Activated CD4-positive, alpha-beta memory T cell treated with anti-CD3 and anti-CD28 coated beads, Interleukin-2, amount 10 ng/mL, durations not matched to agents 7 days and 5 days (primary cell): Measurements from ENCODE around the gene P2RY8. TPM values are rescaled to one million over a fixed set of nuclear protein-coding genes. Genes with fewer than 3 reads are reported as not detected.

ENCODE experiments used
- CTCF ChIA-PET: fragments of 350-600 bp; sonication (Branson Sonifier 250); formaldehyde crosslinking; loops from one replicate; lab custom pipeline; 2021; ENCODE audit warnings: antibody characterized with exemption, inconsistent platforms; lab: Charles Lee
- POLR2A ChIA-PET: fragments of 350-600 bp; sonication (Branson Sonifier 250); formaldehyde crosslinking; loops from one replicate; lab custom pipeline; 2021; ENCODE audit warnings: antibody characterized with exemption; lab: Charles Lee
- DNase-seq: peaks from one replicate; pipeline ENCODE4 v3.0.0-alpha.2; 2020
- H3K27ac Mint-ChIP-seq: one replicate; pipeline ENCODE4 v1.8.0; 2021; ENCODE audit warnings: mild to moderate bottlenecking, mixed read lengths
- H3K27me3 Mint-ChIP-seq: one replicate; pipeline ENCODE4 v1.8.0; 2021; ENCODE audit warnings: mixed read lengths
- H3K36me3 Mint-ChIP-seq: one replicate; pipeline ENCODE4 v1.8.0; 2021; ENCODE audit warnings: low read depth, mixed read lengths
- H3K4me1 Mint-ChIP-seq: one replicate; pipeline ENCODE4 v1.8.0; 2021; ENCODE audit warnings: mixed read lengths
- H3K4me3 Mint-ChIP-seq: one replicate; pipeline ENCODE4 v1.8.0; 2021; ENCODE audit warnings: mild to moderate bottlenecking, mixed read lengths
- H3K9me3 Mint-ChIP-seq: one replicate; pipeline ENCODE4 v1.8.0; 2021; ENCODE audit warnings: mixed read lengths
- total RNA-seq, 2 experiments: library from RNA; stranded (reverse); gene quantifications; one replicate each; pipeline ENCODE4 v1.2.3, GENCODE V29; 2021

Gene P2RY8
- total RNA-seq, 2 experiments from 2014 or later, result 177 to 180 TPM

DNA sequence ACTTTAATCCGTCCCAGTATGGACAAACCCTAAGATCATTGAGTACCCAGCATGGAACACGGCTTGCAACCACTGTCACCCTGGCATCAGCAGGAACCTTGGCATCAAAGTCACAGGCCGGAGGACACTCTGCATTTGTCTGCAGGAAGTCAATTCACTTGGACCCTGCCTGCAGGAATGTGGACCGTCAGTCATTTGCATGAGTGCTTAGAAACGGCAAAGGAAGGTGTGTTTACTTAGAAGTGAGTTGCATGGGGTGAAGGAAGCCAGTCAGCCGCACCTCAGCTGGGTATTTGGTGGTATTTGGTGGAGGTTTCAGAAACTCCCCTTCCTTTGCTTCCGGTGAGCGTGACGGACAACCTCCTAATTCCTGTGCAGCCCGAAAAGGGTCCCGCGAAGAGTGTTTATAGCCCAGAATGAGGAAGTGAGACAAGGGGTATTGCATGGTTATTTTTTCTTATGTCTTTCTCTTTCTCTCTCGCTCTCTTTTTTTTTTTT is 15.5 kb downstream of the P2RY8 start:
- DNase-seq, result peak; percentile 85
- ChIA-PET POLR2A (no interaction called here), CTCF (no interaction called here)
- H3K9me3 Mint-ChIP-seq, result peaks cover 14% of the 10 kb centered on the region
- H3K4me1 Mint-ChIP-seq, result peaks cover 59% of the 10 kb centered on the region
- peak overlapping the region; percentile 73 for H3K4me3 Mint-ChIP-seq
- H3K27ac Mint-ChIP-seq, result peak overlapping the region; percentile 95
- H3K27me3 Mint-ChIP-seq, result no peaks in the 10 kb centered on the region
- peaks cover 56% of the 10 kb centered on the region for H3K36me3 Mint-ChIP-seq

DNA sequence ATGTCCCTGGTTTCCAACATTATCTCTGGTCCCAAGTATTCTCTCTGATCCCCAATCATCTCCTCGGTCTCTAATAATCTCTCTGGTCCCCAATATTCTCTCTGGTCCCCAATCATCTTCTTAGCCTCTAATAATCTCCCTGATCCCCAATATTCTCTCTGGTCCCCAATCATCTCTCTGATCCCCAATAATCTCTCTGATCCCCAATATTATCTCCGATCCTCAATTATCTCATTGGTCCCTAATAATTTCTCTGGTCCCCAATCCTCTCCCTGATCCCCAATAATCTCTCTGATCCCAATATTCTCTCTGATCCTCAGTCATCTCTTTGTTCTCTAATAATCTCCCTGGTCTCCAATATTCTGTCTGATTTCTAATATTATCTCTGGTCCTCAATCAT is 16.6 kb downstream of the P2RY8 start:
- no peak for DNase-seq
- peaks cover 66% of the 10 kb centered on the region for H3K36me3 Mint-ChIP-seq
- ChIA-PET CTCF (no interaction called here), POLR2A (no interaction called here)
- H3K27ac Mint-ChIP-seq, result peak overlapping the region; percentile 95
- peaks cover 67% of the 10 kb centered on the region for H3K4me1 Mint-ChIP-seq
- H3K27me3 Mint-ChIP-seq, result no peaks in the 10 kb centered on the region
- H3K9me3 Mint-ChIP-seq, result peaks cover 14% of the 10 kb centered on the region
- no peak overlapping the region for H3K4me3 Mint-ChIP-seq

DNA sequence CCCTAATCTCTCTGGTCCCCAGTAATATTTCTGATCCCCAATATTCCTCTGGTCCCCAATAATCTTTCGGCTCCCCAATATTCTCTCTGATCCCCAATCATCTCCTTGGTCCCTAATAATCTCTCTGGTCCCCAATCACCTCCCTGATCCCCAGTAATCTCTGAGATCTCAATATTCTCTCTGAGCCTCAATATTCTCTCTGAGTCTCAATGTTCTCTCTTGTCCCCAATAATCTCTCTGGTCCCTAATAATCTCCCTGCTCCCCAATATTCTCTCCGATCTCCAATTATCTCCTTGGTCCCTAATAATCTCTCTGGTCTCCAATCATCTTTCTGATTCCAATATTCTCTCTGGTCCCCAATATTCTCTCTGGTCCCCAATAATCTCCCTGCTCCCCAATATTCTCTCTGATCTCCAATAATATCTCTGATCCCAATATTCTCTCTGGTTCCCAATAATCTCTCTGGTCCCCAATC is 17.9 kb downstream of the P2RY8 start:
- no peak for DNase-seq
- H3K9me3 Mint-ChIP-seq, result peaks cover 14% of the 10 kb centered on the region
- H3K27me3 Mint-ChIP-seq, result no peaks in the 10 kb centered on the region
- no peak overlapping the region for H3K4me3 Mint-ChIP-seq
- ChIA-PET POLR2A (no interaction called here), CTCF (no interaction called here)
- no peak overlapping the region for H3K27ac Mint-ChIP-seq
- H3K36me3 Mint-ChIP-seq, result peaks cover 69% of the 10 kb centered on the region
- H3K4me1 Mint-ChIP-seq, result peaks cover 67% of the 10 kb centered on the region

DNA sequence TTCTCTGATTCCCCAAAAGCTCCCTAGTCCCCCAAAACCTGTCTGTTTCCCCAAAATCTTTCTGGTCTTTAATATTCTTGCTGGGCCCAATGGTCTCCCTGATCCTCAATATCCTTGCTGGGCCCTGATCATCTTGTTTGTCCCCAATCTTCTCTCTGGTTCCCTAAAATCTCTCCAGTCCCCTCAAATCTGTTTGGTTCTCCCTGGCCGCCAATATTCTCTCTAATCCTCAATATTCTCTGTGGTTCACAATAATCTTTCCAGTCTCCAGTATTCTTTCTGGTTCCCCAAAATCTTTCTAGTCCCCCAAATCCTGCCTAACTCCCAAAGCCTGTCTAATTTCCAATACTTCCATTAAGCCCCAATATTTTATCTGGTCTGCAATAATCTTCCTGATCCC is 18.5 kb downstream of the P2RY8 start:
- H3K9me3 Mint-ChIP-seq, result peaks cover 14% of the 10 kb centered on the region
- no peaks in the 10 kb centered on the region for H3K27me3 Mint-ChIP-seq
- H3K4me3 Mint-ChIP-seq, result no peak overlapping the region
- POLR2A ChIA-PET, result no interaction called here
- no peak overlapping the region for H3K27ac Mint-ChIP-seq
- CTCF ChIA-PET, result no interaction called here
- H3K36me3 Mint-ChIP-seq, result peaks cover 74% of the 10 kb centered on the region
- no peak for DNase-seq
- H3K4me1 Mint-ChIP-seq, result peaks cover 68% of the 10 kb centered on the region

DNA sequence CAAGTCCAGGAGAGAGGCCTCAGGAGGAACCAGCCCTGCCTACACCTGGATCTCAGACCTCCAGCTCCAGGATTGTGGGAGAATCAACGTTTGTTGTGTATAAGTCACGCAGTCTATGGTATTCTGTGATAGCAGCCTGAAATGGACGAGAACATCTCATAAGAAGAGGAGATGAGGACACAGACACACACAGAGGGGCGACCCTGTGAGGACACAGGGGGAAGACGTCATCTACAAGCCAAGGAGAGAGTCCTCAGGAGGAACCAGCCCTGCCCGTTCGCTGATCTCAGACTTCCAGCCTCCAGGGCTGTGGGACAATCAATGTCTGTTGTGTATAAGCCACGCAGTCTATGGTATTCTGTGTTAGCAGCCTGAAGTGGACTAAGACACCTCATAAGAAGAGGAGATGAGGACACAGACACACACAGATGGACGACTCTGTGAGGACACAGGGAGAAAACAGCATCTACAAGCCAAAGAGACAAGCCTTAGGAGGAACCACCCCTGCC is 20.3 kb downstream of the P2RY8 start:
- H3K4me3 Mint-ChIP-seq, result no peak overlapping the region
- H3K9me3 Mint-ChIP-seq, result peaks cover 14% of the 10 kb centered on the region
- DNase-seq, result no peak
- ChIA-PET CTCF (no interaction called here), POLR2A (no interaction called here)
- H3K27ac Mint-ChIP-seq, result peak overlapping the region; percentile 44
- H3K27me3 Mint-ChIP-seq, result no peaks in the 10 kb centered on the region
- H3K4me1 Mint-ChIP-seq, result peaks cover 61% of the 10 kb centered on the region
- H3K36me3 Mint-ChIP-seq, result peaks cover 82% of the 10 kb centered on the region

DNA sequence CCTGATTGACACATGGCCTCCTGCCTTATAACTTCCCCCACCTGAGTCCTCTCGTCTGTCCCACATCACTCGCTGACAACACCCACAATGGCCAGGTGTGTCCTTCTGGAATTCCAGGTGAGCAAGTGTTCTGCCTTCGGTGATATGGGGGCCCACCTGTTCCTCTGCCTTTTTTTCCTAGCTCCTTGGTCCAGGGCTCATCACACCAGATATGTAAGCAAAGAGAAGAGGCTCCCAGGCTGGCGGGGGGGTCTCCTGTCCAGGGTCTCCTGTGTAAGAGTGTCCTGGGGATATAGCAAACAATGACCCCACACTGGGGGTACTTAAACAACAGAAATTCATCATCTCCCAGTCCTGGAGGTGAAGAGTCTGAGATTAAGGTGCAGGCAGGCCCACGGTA is 25.2 kb downstream of the P2RY8 start:
- no peak for DNase-seq
- Mint-ChIP-seq H3K27me3 (no peaks in the 10 kb centered on the region), H3K4me3 (no peak overlapping the region), H3K9me3 (no peaks in the 10 kb centered on the region), H3K36me3 (peaks cover 45% of the 10 kb centered on the region), H3K4me1 (peaks cover 22% of the 10 kb centered on the region), H3K27ac (no peak overlapping the region)
- CTCF ChIA-PET, result no interaction called here
- POLR2A ChIA-PET, result no interaction called here

DNA sequence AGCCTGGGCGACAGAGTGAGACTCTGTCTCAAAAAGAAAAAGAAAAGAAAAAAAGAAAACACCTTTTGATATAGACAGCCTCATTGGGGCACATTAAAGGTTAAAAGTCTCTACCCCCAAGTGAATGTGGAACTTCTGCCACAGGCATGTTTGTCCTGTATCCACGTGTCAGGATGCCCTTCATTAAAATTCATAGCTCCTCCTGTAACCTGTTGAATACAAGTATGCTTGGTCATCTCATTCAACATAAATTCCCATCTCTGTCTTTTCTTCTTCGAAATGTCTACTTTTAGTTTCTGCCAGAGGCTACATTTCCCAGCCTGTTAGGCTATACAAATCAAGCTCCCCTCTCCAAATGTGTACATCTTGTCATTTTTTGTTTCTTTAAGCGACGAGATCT is 25.8 kb downstream of the P2RY8 start:
- Mint-ChIP-seq H3K36me3 (peaks cover 42% of the 10 kb centered on the region), H3K27ac (peak overlapping the region; percentile 52), H3K27me3 (no peaks in the 10 kb centered on the region), H3K4me1 (peaks cover 19% of the 10 kb centered on the region), H3K9me3 (no peaks in the 10 kb centered on the region), H3K4me3 (no peak overlapping the region)
- CTCF ChIA-PET, result no interaction called here
- POLR2A ChIA-PET, result no interaction called here
- no peak for DNase-seq

DNA sequence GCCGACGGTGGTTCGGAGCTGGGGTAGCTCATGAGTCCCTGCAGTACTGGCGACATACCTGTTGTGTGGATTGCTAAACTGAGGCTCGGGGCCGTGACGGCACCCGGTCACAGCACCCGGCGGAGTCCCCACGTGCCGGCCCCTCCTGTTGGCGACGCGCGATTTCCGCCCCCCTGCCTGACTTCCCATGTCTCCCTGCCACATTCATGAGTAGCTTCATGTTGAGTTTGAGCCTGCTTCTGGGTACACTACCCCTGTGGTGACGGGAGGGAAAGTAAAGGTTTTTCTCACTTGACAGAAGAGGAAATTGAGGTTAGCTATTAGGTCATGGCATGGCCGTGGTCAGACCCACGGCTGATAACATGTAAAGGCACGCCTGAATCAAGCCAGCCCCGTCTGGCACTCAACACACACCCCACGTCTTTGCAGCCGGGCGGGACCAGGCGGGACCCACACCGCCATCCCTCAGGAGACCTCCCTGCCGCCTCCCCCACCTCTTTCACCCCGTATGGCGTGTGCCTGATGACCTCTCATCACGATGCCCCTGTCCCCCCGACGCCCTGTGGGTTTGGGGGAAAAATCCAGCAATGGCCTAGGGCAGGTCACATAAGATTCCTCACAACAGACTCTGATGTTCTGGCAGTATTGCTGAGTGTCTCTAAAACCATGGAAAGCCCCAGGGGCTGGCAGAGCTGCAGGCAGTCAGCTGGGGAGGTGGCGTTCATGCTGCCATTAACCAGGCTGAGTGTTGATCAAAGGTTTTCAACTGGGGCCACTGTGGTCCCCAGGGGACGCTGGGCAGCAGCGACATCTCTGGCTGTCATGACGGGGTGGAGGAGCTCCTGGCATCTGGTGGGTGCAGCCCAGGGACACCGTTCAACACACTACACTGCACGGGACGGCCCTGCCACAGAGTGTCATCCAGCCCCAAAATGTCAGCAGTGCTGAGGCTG is 29.2 kb downstream of the P2RY8 start:
- ChIA-PET CTCF (no interaction called here), POLR2A (no interaction called here)
- H3K36me3 Mint-ChIP-seq, result peaks cover 41% of the 10 kb centered on the region
- H3K27me3 Mint-ChIP-seq, result no peaks in the 10 kb centered on the region
- peaks cover 31% of the 10 kb centered on the region for H3K4me1 Mint-ChIP-seq
- no peaks in the 10 kb centered on the region for H3K9me3 Mint-ChIP-seq
- peak overlapping the region; percentile 47 for H3K27ac Mint-ChIP-seq
- H3K4me3 Mint-ChIP-seq, result no peak overlapping the region
- DNase-seq, result peak; percentile 60

DNA sequence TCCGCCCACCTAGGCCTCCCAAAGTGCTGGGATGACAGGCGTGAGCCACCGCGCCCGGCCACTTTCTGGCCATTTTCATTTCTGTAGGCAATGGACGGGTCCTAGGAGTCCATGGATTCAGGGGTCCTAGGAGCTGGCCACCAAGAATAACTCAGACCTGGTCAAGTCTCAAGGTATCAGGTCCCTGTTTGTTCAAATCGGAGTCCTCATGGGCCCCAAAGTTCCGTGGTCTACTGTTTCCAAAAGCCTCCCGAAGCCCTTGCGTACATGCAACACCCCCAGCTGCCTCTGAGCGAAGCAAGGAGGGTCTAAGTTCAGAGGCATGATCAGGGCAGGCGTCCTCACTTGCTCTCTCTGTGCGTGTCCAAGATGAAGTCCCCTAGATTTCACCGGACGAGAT is 30.1 kb downstream of the P2RY8 start:
- Mint-ChIP-seq H3K27ac (no peak overlapping the region), H3K4me1 (peaks cover 40% of the 10 kb centered on the region), H3K4me3 (no peak overlapping the region), H3K9me3 (no peaks in the 10 kb centered on the region), H3K36me3 (peaks cover 42% of the 10 kb centered on the region), H3K27me3 (no peaks in the 10 kb centered on the region)
- CTCF ChIA-PET, result no interaction called here
- DNase-seq, result no peak
- POLR2A ChIA-PET, result no interaction called here

DNA sequence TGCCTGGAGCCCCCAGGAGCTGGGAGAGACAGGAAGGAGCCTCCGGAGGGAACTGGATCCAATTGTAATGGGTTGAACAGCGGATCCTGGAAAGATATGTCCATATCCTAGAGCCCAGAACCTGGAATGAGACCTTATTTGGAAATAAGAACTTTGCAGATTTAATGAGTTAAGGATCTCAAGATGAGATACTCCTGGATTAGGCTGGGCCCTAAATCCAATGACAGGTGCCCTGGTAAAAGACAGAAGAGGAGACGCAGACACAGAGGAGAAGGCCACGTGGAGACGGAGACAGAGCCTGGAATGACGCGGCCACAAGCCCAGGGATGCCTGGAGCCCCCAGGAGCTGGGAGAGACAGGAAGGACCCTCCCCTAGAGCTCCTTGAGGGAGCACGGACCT is 34.1 kb downstream of the P2RY8 start:
- peak overlapping the region; percentile 48 for H3K27ac Mint-ChIP-seq
- POLR2A ChIA-PET, result no interaction called here
- DNase-seq, result no peak
- H3K9me3 Mint-ChIP-seq, result no peaks in the 10 kb centered on the region
- H3K36me3 Mint-ChIP-seq, result peaks cover 43% of the 10 kb centered on the region
- no peaks in the 10 kb centered on the region for H3K27me3 Mint-ChIP-seq
- peaks cover 42% of the 10 kb centered on the region for H3K4me1 Mint-ChIP-seq
- no peak overlapping the region for H3K4me3 Mint-ChIP-seq
- CTCF ChIA-PET, result no interaction called here

DNA sequence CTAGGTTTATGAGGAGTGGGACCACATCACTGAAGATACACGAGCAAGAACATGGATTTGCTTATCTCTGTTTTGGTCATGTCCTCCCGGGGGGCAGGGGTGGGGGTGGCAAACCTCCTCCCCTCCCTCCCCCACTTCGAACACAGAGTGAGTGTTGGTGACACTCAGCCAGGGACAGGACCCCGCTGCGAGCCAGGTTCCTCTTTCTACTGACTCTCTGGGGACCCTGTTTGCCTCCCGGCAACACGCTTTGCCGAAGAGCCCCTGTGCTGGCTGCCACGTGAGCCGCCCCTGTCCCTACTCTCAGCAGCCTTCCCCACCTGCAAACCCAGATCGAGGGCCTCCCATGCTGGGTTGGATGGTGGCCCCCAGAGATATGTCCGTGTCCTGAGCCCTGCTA is 34.7 kb downstream of the P2RY8 start:
- H3K9me3 Mint-ChIP-seq, result no peaks in the 10 kb centered on the region
- CTCF ChIA-PET, result no interaction called here
- H3K27me3 Mint-ChIP-seq, result no peaks in the 10 kb centered on the region
- H3K4me1 Mint-ChIP-seq, result peaks cover 45% of the 10 kb centered on the region
- no peak for DNase-seq
- H3K4me3 Mint-ChIP-seq, result no peak overlapping the region
- POLR2A ChIA-PET, result no interaction called here
- peak overlapping the region; percentile 48 for H3K27ac Mint-ChIP-seq
- H3K36me3 Mint-ChIP-seq, result peaks cover 47% of the 10 kb centered on the region

DNA sequence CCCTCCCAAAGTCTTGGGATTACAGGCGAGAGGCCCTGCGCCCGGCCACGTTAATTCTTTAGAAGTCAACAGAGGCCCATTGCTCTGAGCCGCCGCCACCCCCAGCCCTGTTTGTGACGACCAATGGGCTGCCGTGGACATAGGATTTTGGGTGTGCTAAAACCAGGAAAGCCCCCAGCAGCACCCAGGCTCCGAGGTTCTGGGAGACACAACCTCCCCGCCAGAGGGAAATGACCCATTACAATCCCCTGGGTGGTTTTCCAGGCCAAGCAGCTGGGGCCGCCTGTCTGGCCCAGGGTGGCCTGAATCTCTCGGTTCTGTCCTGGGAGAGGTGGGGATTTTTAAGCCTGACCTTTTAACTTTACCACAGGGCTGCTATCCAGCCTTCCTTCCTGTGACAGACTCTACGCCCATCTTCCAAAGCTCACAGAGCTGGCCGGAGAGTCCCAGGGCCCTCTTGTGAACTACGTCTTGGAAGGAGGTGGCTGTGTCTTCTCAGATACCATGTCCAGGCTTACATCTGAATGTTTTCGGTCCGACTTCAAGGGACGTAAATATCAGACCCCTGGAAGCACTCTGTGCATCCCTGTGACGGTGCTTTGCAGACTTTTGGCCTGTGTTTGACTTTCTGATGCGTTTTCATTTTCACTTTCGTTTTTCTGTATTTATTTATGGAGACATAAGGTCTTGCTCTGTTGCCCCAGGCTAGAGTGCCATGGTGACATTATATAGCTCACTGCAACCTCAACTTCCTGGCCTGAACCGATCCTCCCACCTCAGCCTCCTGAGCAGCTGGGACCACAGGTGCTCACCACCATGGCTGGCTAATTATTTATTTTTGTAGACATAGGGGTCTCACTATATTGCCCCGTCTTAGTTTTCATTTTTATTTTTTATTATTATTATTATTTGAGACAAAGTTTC is 36.0 kb downstream of the P2RY8 start:
- DNase-seq, result peak; percentile 54
- H3K27ac Mint-ChIP-seq, result peak overlapping the region; percentile 64
- ChIA-PET POLR2A (no interaction called here), CTCF (no interaction called here)
- peak overlapping the region; percentile 30 for H3K4me3 Mint-ChIP-seq
- H3K4me1 Mint-ChIP-seq, result peaks cover 42% of the 10 kb centered on the region
- H3K27me3 Mint-ChIP-seq, result no peaks in the 10 kb centered on the region
- H3K36me3 Mint-ChIP-seq, result peaks cover 47% of the 10 kb centered on the region
- H3K9me3 Mint-ChIP-seq, result no peaks in the 10 kb centered on the region

DNA sequence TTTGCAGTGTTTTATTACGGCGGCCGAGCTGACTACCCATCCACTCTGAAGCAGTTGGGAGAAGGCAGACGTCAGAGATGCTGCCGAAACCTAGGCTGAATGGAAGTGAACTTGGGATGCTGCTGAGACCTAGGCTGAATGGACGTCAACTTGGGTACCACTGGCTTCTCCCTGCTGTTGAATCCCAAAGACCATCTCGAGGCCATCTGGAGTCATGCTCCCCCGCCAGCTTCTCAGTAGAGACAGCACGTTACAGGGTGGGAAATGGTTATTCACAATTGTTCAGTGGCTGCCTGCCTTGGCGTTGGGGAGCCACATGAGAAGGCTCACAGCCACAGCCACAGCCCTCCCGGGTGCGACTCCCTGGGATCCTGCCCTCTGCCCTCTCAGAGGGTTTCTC is 40.9 kb downstream of the P2RY8 start:
- Mint-ChIP-seq H3K4me1 (peaks cover 48% of the 10 kb centered on the region), H3K27me3 (no peaks in the 10 kb centered on the region), H3K4me3 (no peak overlapping the region), H3K27ac (peak overlapping the region; percentile 23), H3K9me3 (peaks cover 8% of the 10 kb centered on the region), H3K36me3 (peaks cover 48% of the 10 kb centered on the region)
- no peak for DNase-seq
- POLR2A ChIA-PET, result no interaction called here
- CTCF ChIA-PET, result no interaction called here
